IPS-20b (cell line): ENCODE data around the gene HESX1.

Experiments used
- H3K27ac ChIP-seq: one replicate; pipeline ENCODE4 v1.5.1; 2013; ENCODE audit warnings: low read length
- H3K27me3 ChIP-seq: 2 replicates; pipeline ENCODE4 v1.6.1; 2013; ENCODE audit warnings: mild to moderate bottlenecking, low read length, inconsistent platforms; ENCODE audit not compliant: insufficient read depth
- H3K36me3 ChIP-seq: 2 replicates; pipeline ENCODE4 v1.6.1; 2013; ENCODE audit warnings: low read depth, mild to moderate bottlenecking, inconsistent platforms, low read length, moderate library complexity; ENCODE audit not compliant: insufficient read depth
- H3K4me1 ChIP-seq: 2 replicates; pipeline ENCODE4 v1.6.1; 2013; ENCODE audit warnings: mild to moderate bottlenecking, control low read depth, inconsistent platforms, low read length, moderate library complexity; ENCODE audit not compliant: insufficient read depth
- H3K4me3 ChIP-seq: 2 replicates; pipeline ENCODE4 v1.5.1; 2013; ENCODE audit warnings: mild to moderate bottlenecking, low read length, inconsistent platforms
- H3K9ac ChIP-seq: 2 replicates; pipeline ENCODE4 v1.6.1; 2013; ENCODE audit warnings: low read depth, mild to moderate bottlenecking, inconsistent platforms, low read length, moderate library complexity
- H3K9me3 ChIP-seq: 2 replicates; pipeline ENCODE4 v1.6.1; 2013; ENCODE audit warnings: mild to moderate bottlenecking, low read depth, low read length, inconsistent platforms; ENCODE audit not compliant: insufficient read depth

Gene HESX1

GRCh38 chr3:57164657-57165573 lies 34.9 kb downstream of the HESX1 start, which contains the start of gene IL17RD:
Gene IL17RD, minus strand, starts transcription at chr3:57165353. Its CDS starts 67 bp downstream, at chr3:57165286.
- H3K9ac ChIP-seq, result peak within 1 kb of the TSS; percentile 80
- H3K4me1 ChIP-seq, result peaks cover 43% of the 10 kb centered on the region
- H3K27me3 ChIP-seq, result peaks cover 56% of the 10 kb centered on the region
- H3K27ac ChIP-seq, result no peak within 1 kb of the TSS
- H3K36me3 ChIP-seq, result no peaks in the 10 kb centered on the region
- peak within 1 kb of the TSS; percentile 74 for H3K4me3 ChIP-seq
- H3K9me3 ChIP-seq, result no peaks in the 10 kb centered on the region

GRCh38 chr3:57164217-57164656 lies 35.5 kb downstream of the HESX1 start:
- Histone ChIP-seq H3K4me1 (peaks cover 43% of the 10 kb centered on the region), H3K27ac (no peak overlapping the region), H3K4me3 (peak overlapping the region; percentile 74), H3K27me3 (peaks cover 50% of the 10 kb centered on the region), H3K9me3 (no peaks in the 10 kb centered on the region), H3K9ac (peak overlapping the region; percentile 80), H3K36me3 (no peaks in the 10 kb centered on the region)

DNA sequence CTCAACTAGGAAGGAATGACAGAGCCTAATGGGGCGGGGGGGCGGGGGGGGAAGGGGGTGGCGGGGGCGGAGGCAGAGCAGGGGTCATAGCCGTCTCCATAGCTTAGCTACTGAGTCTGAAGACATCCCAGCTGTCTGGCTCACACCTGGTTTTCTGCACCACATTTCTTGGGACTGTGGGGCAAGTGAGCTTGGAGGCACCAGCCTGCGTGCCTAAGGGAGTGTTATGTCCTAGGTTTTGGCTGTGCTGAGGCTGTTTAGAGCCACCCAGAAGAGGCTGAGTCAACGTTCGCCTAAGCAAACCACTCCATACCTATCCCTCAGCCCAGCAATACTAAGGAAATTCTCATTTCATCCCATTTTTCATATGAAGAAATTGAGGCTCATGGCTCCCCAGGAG lies 36.0 kb downstream of the HESX1 start:
- Histone ChIP-seq H3K36me3 (no peaks in the 10 kb centered on the region), H3K27me3 (peaks cover 45% of the 10 kb centered on the region), H3K9ac (peak overlapping the region; percentile 80; the same call in 1 of the 2 replicates), H3K27ac (no peak overlapping the region), H3K4me1 (peaks cover 46% of the 10 kb centered on the region), H3K4me3 (peak overlapping the region; percentile 74), H3K9me3 (no peaks in the 10 kb centered on the region)

DNA sequence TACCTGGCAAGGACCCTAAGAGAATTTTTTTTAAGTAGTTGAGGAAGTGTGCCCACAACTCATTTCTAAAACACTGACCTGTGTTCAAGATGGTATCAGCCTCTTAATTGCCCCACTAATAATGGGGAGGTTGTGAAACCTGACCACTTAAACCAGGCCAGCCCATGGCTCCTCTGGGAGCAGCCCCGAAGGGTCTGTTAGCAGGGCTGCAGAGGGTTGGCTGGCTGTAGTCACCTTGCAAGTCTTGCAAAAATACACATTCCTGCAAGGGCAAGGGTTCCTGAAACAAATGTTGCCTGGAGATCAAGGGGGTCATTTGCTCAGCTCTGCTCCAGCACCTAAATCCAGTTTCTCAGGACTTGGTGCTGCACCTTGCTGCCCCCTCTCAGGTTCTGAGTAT lies 37.9 kb downstream of the HESX1 start:
- Histone ChIP-seq H3K4me3 (peak overlapping the region; percentile 34; the same call in 1 of the 2 replicates), H3K4me1 (peaks cover 65% of the 10 kb centered on the region), H3K27me3 (peaks cover 55% of the 10 kb centered on the region), H3K9ac (peak overlapping the region; percentile 33; the same call in 1 of the 2 replicates), H3K27ac (no peak overlapping the region), H3K36me3 (no peaks in the 10 kb centered on the region), H3K9me3 (no peaks in the 10 kb centered on the region)

GRCh38 chr3:57160765-57161538 lies 38.8 kb downstream of the HESX1 start:
- H3K36me3 ChIP-seq, result no peaks in the 10 kb centered on the region
- no peak overlapping the region for H3K27ac ChIP-seq
- H3K9me3 ChIP-seq, result no peaks in the 10 kb centered on the region
- H3K4me3 ChIP-seq, result peak overlapping the region; percentile 34
- peaks cover 61% of the 10 kb centered on the region for H3K27me3 ChIP-seq
- peaks cover 72% of the 10 kb centered on the region for H3K4me1 ChIP-seq
- peak overlapping the region; percentile 33; the same call in 1 of the 2 replicates for H3K9ac ChIP-seq

GRCh38 chr3:57160076-57160764 lies 39.6 kb downstream of the HESX1 start:
- peak overlapping the region; percentile 34; the same call in 1 of the 2 replicates for H3K4me3 ChIP-seq
- peak overlapping the region; percentile 33; the same call in 1 of the 2 replicates for H3K9ac ChIP-seq
- H3K36me3 ChIP-seq, result no peaks in the 10 kb centered on the region
- peaks cover 71% of the 10 kb centered on the region for H3K4me1 ChIP-seq
- no peak overlapping the region for H3K27ac ChIP-seq
- H3K27me3 ChIP-seq, result peaks cover 63% of the 10 kb centered on the region
- H3K9me3 ChIP-seq, result no peaks in the 10 kb centered on the region

- peak overlapping the region; percentile 45 for H3K4me3 ChIP-seq
- no peak overlapping the region for H3K27ac ChIP-seq
- H3K9ac ChIP-seq, result no peak overlapping the region
- no peaks in the 10 kb centered on the region for H3K36me3 ChIP-seq
- H3K27me3 ChIP-seq, result peaks cover 57% of the 10 kb centered on the region
- H3K4me1 ChIP-seq, result peaks cover 79% of the 10 kb centered on the region
- H3K9me3 ChIP-seq, result no peaks in the 10 kb centered on the region
These were observed 40.7 kb downstream of the HESX1 start for GRCh38 chr3:57158813-57159738.

- H3K4me1 ChIP-seq, result peaks cover 76% of the 10 kb centered on the region
These were observed 41.5 kb downstream of the HESX1 start for GRCh38 chr3:57158325-57158724.

GRCh38 chr3:57157545-57157944 lies 42.2 kb downstream of the HESX1 start:
- H3K4me3 ChIP-seq, result no peak overlapping the region
- no peak overlapping the region for H3K9ac ChIP-seq
- H3K36me3 ChIP-seq, result no peaks in the 10 kb centered on the region
- H3K27ac ChIP-seq, result no peak overlapping the region
- no peaks in the 10 kb centered on the region for H3K9me3 ChIP-seq
- peaks cover 76% of the 10 kb centered on the region for H3K4me1 ChIP-seq
- peaks cover 43% of the 10 kb centered on the region for H3K27me3 ChIP-seq

More at GRCh38 chr3:57158325-57158724, 41.5 kb downstream of the HESX1 start:
- Histone ChIP-seq H3K9me3 (no peaks in the 10 kb centered on the region), H3K4me3 (peak overlapping the region; percentile 45; the same call in 1 of the 2 replicates), H3K9ac (no peak overlapping the region), H3K36me3 (no peaks in the 10 kb centered on the region), H3K27ac (no peak overlapping the region), H3K27me3 (peaks cover 51% of the 10 kb centered on the region)

- Histone ChIP-seq H3K27ac (no peak overlapping the region), H3K27me3 (peaks cover 30% of the 10 kb centered on the region), H3K9ac (0 out of 2 replicates have a peak overlapping the region, but pooled peaks have one; percentile 23), H3K4me1 (peaks cover 75% of the 10 kb centered on the region), H3K36me3 (peaks cover 2% of the 10 kb centered on the region; the same call in 1 of the 2 replicates), H3K4me3 (no peak overlapping the region), H3K9me3 (no peaks in the 10 kb centered on the region)
These were observed 44.5 kb downstream of the HESX1 start for GRCh38 chr3:57155310-57155643.
